Psoas muscle (tissue), 8 donors: ENCODE data around the gene TMEM175. TPM values are rescaled to one million over a fixed set of nuclear protein-coding genes. Genes with fewer than 3 reads are reported as not detected.
A peak's percentile ranks its signal among the peaks of the same experiment; 100 is the strongest.

Experiments
- ATAC-seq, 4 donors: fragments of 200-7000 bp; cut with Tn5 transposase; one replicate each; pipeline ENCODE4 v1.9.1; 2020; ENCODE audit warnings: moderate library complexity in 3 of 4, mild to moderate bottlenecking in 2 of 4
- DNase-seq, 2 donors: peaks; one replicate each; pipeline ENCODE4 v3.0.0-alpha.2; 2020
- H3K27ac ChIP-seq: fragments of 200-600 bp; one replicate; pipeline ENCODE4 v1.8.0; 2022
- H3K27me3 ChIP-seq, 3 donors: fragments of 200-600 bp in 1 of 3; one replicate each; pipeline versions ENCODE4 v1.6.1 to v1.8.0; 2013 to 2022; ENCODE audit warnings: low read length in 2 of 3, mild to moderate bottlenecking in 2 of 3, moderate library complexity in 1 of 3; ENCODE audit not compliant: insufficient read depth in 3 of 3
- H3K36me3 ChIP-seq, 2 donors: fragments of 200-600 bp in 1 of 2; one replicate each; pipeline versions ENCODE4 v1.6.1 to v1.8.0; 2013 to 2022; ENCODE audit warnings: low read depth in 1 of 2, mild to moderate bottlenecking in 1 of 2, moderate library complexity in 1 of 2; ENCODE audit not compliant: insufficient read depth in 1 of 2
- H3K4me1 ChIP-seq: fragments of 200-600 bp; one replicate; pipeline ENCODE4 v1.8.0; 2022
- H3K4me3 ChIP-seq: fragments of 200-600 bp; one replicate; pipeline ENCODE4 v1.8.0; 2022; ENCODE audit warnings: mild to moderate bottlenecking
- H3K9me3 ChIP-seq: fragments of 200-600 bp; one replicate; pipeline ENCODE4 v1.8.0; 2022
- CTCF ChIP-seq: fragments of 200-600 bp; IDR thresholded peaks from one replicate; pipeline ENCODE4 v1.8.0; 2022; ENCODE audit warnings: antibody characterized with exemption
- WGBS, 3 donors: extraction: QIAGEN DNeasy Blood & Tissue Kit; methylation state at CpG; one replicate each; pipeline versions ENCODE4 v1.1.6 to v1.1.7; 2013; 5-methylcytosine and 5-hydroxymethylcytosine counted together
- intact Hi-C, 2 donors: fragments of 100-400 bp; cut with DNase I; formaldehyde crosslinking; loops; one replicate each; pipeline versions ENCODE4 v1.11.0 to v1.14.2; 2022
- polyA plus RNA-seq, 3 donors: library from polyadenylated mRNA; stranded (reverse); fragments of 200-250 nt; gene quantifications; one replicate each; pipeline ENCODE4 v1.2.3, GENCODE V29; 2013
- total RNA-seq, 4 donors: library from RNA; stranded (reverse); fragmentation: NEBNext Ultra II Directional in 2 of 4; extraction: Animal tissue kit (Norgen Biotek cat#: 25700) in 2 of 4; gene quantifications; one replicate each; pipeline versions ENCODE4 v1.2.1 to v1.2.4, GENCODE V29; 2021 to 2023
- donor health status: healthy with polysubstance abuse.
- donor health status: DM: no; HTN: no; CAD: no; lungs with moderate emphysema.
- donor health status: Bipolar disorder and iron deficiency.
- donor health status: healthy.
- donor health status: DM: yes; HTN: yes; CAD: no.
- donor health status: DM: no; HTN: no; CAD: no.
- donor health status: DM: no; HTN: no; CAD: no.
- donor health status: DM: yes; HTN: yes; CAD: no.

The TMEM175 gene
- total and polyA plus RNA-seq, 7 donors, result 8.7 to 23.9 (median 14.3) TPM

GRCh38 chr4:909821-910220 is 22.4 kb upstream of the TMEM175 start:
- H3K4me1 ChIP-seq, result no peaks in the 10 kb centered on the region
- intact Hi-C loops, result no loop called here
- WGBS, 3 donors, result 90 to 92% (median 92%) methylated on average over 11 to 12 of the region's 12 CpGs
- H3K4me3 ChIP-seq, result no peak overlapping the region
- no peaks in the 10 kb centered on the region for H3K27me3 ChIP-seq
- H3K27ac ChIP-seq, result no peak overlapping the region
- TF ChIP-seq CTCF, result no peak
- peak; percentile 3 to 42 for DNase-seq
- ATAC-seq, result no peak
- H3K9me3 ChIP-seq, result no peaks in the 10 kb centered on the region
- peaks cover 3 to 55% of the 10 kb centered on the region in 2 donors for H3K36me3 ChIP-seq

- Histone ChIP-seq H3K27ac (no peak overlapping the region), H3K9me3 (no peaks in the 10 kb centered on the region), H3K27me3 (no peaks in the 10 kb centered on the region), H3K4me1 (no peaks in the 10 kb centered on the region), H3K36me3 (peaks cover 3 to 54% of the 10 kb centered on the region in 2 donors), H3K4me3 (no peak overlapping the region)
- no peak for ATAC-seq
- no peak for TF ChIP-seq CTCF
- intact Hi-C loops, result no loop called here
- DNase-seq, result peak; percentile 10 to 34
- WGBS, 3 donors, result 94 to 97% (median 96%) methylated on average over 25 to 26 of the region's 26 CpGs
These were observed 21.7 kb upstream of the TMEM175 start for GRCh38 chr4:910366-911091.

- Histone ChIP-seq H3K27me3 (no peaks in the 10 kb centered on the region), H3K36me3 (peaks cover 3 to 54% of the 10 kb centered on the region in 2 donors), H3K4me1 (no peaks in the 10 kb centered on the region), H3K4me3 (no peak overlapping the region), H3K9me3 (no peaks in the 10 kb centered on the region), H3K27ac (no peak overlapping the region)
- TF ChIP-seq CTCF, result no peak
- peak; percentile 4 to 28 for DNase-seq
- ATAC-seq, result no peak
- 94 to 97% (median 96%) methylated on average over 23 of the region's 23 CpGs for WGBS, 3 donors
- intact Hi-C loops, result no loop called here
These were observed 21.0 kb upstream of the TMEM175 start for GRCh38 chr4:911221-911751.

DNA sequence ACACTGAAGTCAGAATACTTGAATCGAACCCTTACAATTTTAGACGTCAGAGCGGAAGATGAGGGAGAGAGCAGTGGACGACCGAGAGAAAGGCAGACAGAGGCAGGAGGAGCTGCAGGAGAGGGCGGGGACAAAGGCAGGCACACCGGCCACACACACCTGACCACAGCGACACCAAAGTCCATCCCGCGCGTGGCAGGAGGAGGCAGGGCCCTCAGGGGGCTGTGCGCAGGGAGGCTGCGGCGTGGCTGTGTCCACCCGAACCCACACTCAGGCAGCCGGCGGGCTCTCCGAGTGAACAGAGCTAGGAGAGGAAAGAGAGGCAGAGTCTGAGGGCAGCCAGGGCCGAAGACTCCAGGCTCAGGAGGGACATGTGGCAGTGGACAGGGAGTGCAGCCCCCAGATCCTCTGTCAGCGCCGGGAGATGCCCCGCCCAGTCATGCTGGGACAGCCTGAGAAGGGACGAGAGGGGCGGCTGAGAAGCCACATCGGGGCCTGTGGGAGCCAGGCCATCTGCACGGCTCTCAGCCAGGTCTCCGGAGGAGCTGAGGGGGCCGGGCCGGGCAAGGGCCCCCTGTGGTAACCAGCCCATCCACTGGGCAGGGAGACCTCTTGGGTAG is 20.3 kb upstream of the TMEM175 start:
- Histone ChIP-seq H3K36me3 (peaks cover 3 to 54% of the 10 kb centered on the region in 2 donors), H3K27ac (no peak overlapping the region), H3K4me3 (no peak overlapping the region), H3K4me1 (no peaks in the 10 kb centered on the region), H3K9me3 (no peaks in the 10 kb centered on the region), H3K27me3 (no peaks in the 10 kb centered on the region)
- intact Hi-C loops, result no loop called here
- DNase-seq (peak in 1 of 2 donors; percentile 31), ATAC-seq (no peak)
- no peak for TF ChIP-seq CTCF
- 88 to 92% (median 90%) methylated on average over 28 to 29 of the region's 29 CpGs for WGBS, 3 donors
